HL-60 (cell line): Measurements from ENCODE around the gene NARS2.

Experiments
- TF ChIP-seq, protein P1 (sequence below): IDR thresholded peaks from one replicate; pipeline ENCODE4 v1.5.1; 2011; ENCODE audit warnings: low read length, control low read depth, inconsistent platforms; ENCODE audit not compliant: insufficient read depth
- TF ChIP-seq, protein P2 (sequence below): IDR thresholded peaks from 2 replicates; pipeline ENCODE4 v1.6.1; 2012; ENCODE audit warnings: low read depth; ENCODE audit not compliant: insufficient replicate concordance

DNA sequence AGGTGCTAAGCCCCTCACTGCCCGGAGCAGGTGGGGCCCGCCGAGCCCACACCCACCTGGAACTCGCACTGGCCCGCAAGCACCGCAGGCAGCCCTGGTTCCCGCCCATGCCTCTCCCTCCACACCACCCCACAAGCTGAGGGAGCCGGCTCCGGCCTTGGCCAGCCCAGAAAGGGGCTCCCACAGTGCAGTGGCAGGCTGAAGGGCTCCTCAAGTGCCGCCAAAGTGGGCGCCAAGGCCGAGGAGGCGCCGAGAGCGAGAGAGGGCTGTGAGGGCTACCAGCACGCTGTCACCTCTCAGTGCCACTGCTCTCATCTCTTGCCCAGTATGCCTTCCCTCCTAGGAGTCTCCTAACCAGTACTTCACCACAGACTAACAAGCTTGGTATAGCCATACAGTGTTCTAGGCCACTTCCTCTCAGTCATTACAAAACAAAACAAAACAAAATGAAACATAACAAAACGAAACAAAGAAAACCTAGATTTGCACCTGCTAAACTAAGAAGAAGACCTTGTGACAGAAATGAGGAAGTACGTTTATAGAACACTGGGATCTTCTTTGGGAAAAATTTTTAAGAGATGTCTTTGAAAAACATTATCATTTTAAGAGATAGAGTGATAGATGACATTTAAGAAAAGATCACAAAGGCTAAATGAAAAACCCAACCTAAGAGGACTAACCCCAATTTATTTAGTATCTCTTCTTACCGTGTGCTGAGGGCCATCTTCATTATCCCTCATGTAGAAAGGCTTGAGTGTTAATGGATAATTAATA, 109.3 kb downstream of the NARS2 start:
- TF ChIP-seq, protein P1, sequence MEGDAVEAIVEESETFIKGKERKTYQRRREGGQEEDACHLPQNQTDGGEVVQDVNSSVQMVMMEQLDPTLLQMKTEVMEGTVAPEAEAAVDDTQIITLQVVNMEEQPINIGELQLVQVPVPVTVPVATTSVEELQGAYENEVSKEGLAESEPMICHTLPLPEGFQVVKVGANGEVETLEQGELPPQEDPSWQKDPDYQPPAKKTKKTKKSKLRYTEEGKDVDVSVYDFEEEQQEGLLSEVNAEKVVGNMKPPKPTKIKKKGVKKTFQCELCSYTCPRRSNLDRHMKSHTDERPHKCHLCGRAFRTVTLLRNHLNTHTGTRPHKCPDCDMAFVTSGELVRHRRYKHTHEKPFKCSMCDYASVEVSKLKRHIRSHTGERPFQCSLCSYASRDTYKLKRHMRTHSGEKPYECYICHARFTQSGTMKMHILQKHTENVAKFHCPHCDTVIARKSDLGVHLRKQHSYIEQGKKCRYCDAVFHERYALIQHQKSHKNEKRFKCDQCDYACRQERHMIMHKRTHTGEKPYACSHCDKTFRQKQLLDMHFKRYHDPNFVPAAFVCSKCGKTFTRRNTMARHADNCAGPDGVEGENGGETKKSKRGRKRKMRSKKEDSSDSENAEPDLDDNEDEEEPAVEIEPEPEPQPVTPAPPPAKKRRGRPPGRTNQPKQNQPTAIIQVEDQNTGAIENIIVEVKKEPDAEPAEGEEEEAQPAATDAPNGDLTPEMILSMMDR, result no peak
- TF ChIP-seq, protein P2, sequence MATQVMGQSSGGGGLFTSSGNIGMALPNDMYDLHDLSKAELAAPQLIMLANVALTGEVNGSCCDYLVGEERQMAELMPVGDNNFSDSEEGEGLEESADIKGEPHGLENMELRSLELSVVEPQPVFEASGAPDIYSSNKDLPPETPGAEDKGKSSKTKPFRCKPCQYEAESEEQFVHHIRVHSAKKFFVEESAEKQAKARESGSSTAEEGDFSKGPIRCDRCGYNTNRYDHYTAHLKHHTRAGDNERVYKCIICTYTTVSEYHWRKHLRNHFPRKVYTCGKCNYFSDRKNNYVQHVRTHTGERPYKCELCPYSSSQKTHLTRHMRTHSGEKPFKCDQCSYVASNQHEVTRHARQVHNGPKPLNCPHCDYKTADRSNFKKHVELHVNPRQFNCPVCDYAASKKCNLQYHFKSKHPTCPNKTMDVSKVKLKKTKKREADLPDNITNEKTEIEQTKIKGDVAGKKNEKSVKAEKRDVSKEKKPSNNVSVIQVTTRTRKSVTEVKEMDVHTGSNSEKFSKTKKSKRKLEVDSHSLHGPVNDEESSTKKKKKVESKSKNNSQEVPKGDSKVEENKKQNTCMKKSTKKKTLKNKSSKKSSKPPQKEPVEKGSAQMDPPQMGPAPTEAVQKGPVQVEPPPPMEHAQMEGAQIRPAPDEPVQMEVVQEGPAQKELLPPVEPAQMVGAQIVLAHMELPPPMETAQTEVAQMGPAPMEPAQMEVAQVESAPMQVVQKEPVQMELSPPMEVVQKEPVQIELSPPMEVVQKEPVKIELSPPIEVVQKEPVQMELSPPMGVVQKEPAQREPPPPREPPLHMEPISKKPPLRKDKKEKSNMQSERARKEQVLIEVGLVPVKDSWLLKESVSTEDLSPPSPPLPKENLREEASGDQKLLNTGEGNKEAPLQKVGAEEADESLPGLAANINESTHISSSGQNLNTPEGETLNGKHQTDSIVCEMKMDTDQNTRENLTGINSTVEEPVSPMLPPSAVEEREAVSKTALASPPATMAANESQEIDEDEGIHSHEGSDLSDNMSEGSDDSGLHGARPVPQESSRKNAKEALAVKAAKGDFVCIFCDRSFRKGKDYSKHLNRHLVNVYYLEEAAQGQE, result no peak
